A549 (cell line): ENCODE results near the gene DTWD2. TPM values are rescaled to one million over a fixed set of nuclear protein-coding genes. Genes with fewer than 3 reads are reported as not detected.

Experiments used
- ATAC-seq, 2 experiments: fragments of 200-7000 bp in 1 of 2; fragments of >200 bp in 1 of 2; cut with Nextera tagmentation in 1 of 2; cut with Tn5 transposase in 1 of 2; 3 replicates each; pipeline versions ENCODE4 v1.8.0 to v1.9.1; 2018 to 2020; ENCODE audit warnings: mild to moderate bottlenecking in 1 of 2, moderate library complexity in 1 of 2
- CTCF ChIA-PET: fragments of 300-600 bp; sonication (Branson Sonifier 250); formaldehyde crosslinking; extraction: SDS; loops from one replicate; lab custom pipeline; 2021; ENCODE audit warnings: antibody characterized with exemption, inconsistent platforms; lab: Yijun Ruan, JAX
- POLR2A ChIA-PET: fragments of 350-600 bp; formaldehyde crosslinking; extraction: SDS; loops from one replicate; lab custom pipeline; 2021; ENCODE audit warnings: antibody characterized with exemption, inconsistent platforms; lab: Yijun Ruan, JAX
- DNase-seq, 2 experiments: peaks; one replicate each; pipeline versions ENCODE4 v3.0.0 to v3.0.0-alpha.2; 2011 to 2016; ENCODE audit warnings: low read depth in 1 of 2, low spot score in 1 of 2
- FAIRE-seq: peaks from 2 replicates; lab custom pipeline; 2011; peaks lifted over from hg19 to GRCh38; lab: Jason Lieb, UNC
- H3K27ac ChIP-seq, 2 experiments: fragments of >200 bp; sonication (Bioruptor Twin); formaldehyde crosslinking; 3 replicates each; pipeline ENCODE4 v1.5.1; 2016 to 2017
- H3K4me1 ChIP-seq: fragments of >200 bp; sonication (Bioruptor Twin); formaldehyde crosslinking; 3 replicates; pipeline ENCODE4 v1.6.1; 2016
- H3K4me2 ChIP-seq: fragments of >200 bp; sonication (Bioruptor Twin); formaldehyde crosslinking; 3 replicates; pipeline ENCODE4 v1.6.1; 2016
- H3K4me3 ChIP-seq: fragments of >200 bp; sonication (Bioruptor Twin); formaldehyde crosslinking; 3 replicates; pipeline ENCODE4 v1.5.1; 2016
- H3K9me3 ChIP-seq: fragments of >200 bp; sonication (Bioruptor Twin); formaldehyde crosslinking; 3 replicates; pipeline ENCODE4 v1.6.1; 2016
- ATOH8 ChIP-seq: fragments of 250-450 bp; sonication (Bioruptor Pico); IDR thresholded peaks from 2 replicates; pipeline ENCODE4 v1.5.0; 2020; ENCODE audit warnings: low read depth, mild to moderate bottlenecking, moderate library complexity
- CBX2 ChIP-seq: fragments of 200-600 bp; sonication (generic); IDR thresholded peaks from 2 replicates; pipeline ENCODE4 v1.6.1; 2016; ENCODE audit warnings: low read depth, mild to moderate bottlenecking, borderline replicate concordance
- CHD2 ChIP-seq: fragments of 150-350 bp; IDR thresholded peaks from 2 replicates; pipeline ENCODE4 v1.6.1; 2014; ENCODE audit warnings: low read length; ENCODE audit not compliant: partially characterized antibody
- CHD4 ChIP-seq: fragments of 200-600 bp; sonication (generic); IDR thresholded peaks from 2 replicates; pipeline ENCODE4 v1.6.1; 2016; ENCODE audit warnings: antibody characterized with exemption, mild to moderate bottlenecking, borderline replicate concordance
- CTCF ChIP-seq: fragments of >200 bp; sonication (Bioruptor Twin); formaldehyde crosslinking; IDR thresholded peaks from 3 replicates; pipeline ENCODE4 v1.5.1; 2016
- E2F6 ChIP-seq: IDR thresholded peaks from 2 replicates; pipeline ENCODE4 v1.6.1; 2012; ENCODE audit warnings: low read depth, borderline replicate concordance
- ESRRA ChIP-seq: fragments of 150-350 bp; IDR thresholded peaks from 2 replicates; pipeline ENCODE4 v1.6.1; 2014; ENCODE audit warnings: mild to moderate bottlenecking, low read length, borderline replicate concordance
- FOSL2 ChIP-seq, 2 experiments: fragments of 450-650 bp in 1 of 2; fragments of >200 bp in 1 of 2; sonication (Bioruptor Twin) in 1 of 2; formaldehyde crosslinking; IDR thresholded peaks; 2 replicates each; pipeline versions ENCODE4 v1.5.0 to v1.6.1; 2016 to 2020; ENCODE audit warnings: mild to moderate bottlenecking in 1 of 2, moderate library complexity in 1 of 2
- FOXS1 ChIP-seq: fragments of 250-450 bp; sonication (Bioruptor Pico); IDR thresholded peaks from 2 replicates; pipeline ENCODE4 v1.5.0; 2020; ENCODE audit warnings: mild to moderate bottlenecking, moderate library complexity
- GATA3 ChIP-seq: IDR thresholded peaks from 2 replicates; pipeline ENCODE4 v1.6.1; 2012; ENCODE audit warnings: borderline replicate concordance
- HDAC2 ChIP-seq: fragments of 200-600 bp; sonication (generic); IDR thresholded peaks from 2 replicates; pipeline ENCODE4 v1.6.1; 2016
- HOXB13 ChIP-seq: fragments of 250-450 bp; sonication (Bioruptor Pico); IDR thresholded peaks from 2 replicates; pipeline ENCODE4 v1.5.0; 2020; ENCODE audit warnings: low read depth, mild to moderate bottlenecking, moderate library complexity
- HOXB5 ChIP-seq: fragments of 250-450 bp; sonication (Bioruptor Pico); IDR thresholded peaks from 2 replicates; pipeline ENCODE4 v1.5.0; 2020; ENCODE audit warnings: mild to moderate bottlenecking, moderate library complexity
- JUN ChIP-seq, 2 experiments: fragments of >200 bp; sonication (Bioruptor Twin); formaldehyde crosslinking; IDR thresholded peaks; 2 replicates in 1 of 2; 3 replicates in 1 of 2; pipeline ENCODE4 v1.6.1; 2016 to 2017
- KDM1A ChIP-seq: fragments of 200-600 bp; sonication (generic); IDR thresholded peaks from 2 replicates; pipeline ENCODE4 v1.6.1; 2016; ENCODE audit warnings: low read depth, mild to moderate bottlenecking
- MAFK ChIP-seq: fragments of 450-650 bp; IDR thresholded peaks from 2 replicates; pipeline ENCODE4 v1.6.1; 2014; ENCODE audit not compliant: partially characterized antibody
- NFE2L2 ChIP-seq: fragments of 150-350 bp; conservative IDR thresholded peaks from 2 replicates; pipeline ENCODE4 v1.6.1; 2014; ENCODE audit warnings: low read length
- PHF8 ChIP-seq: fragments of 200-600 bp; sonication (generic); IDR thresholded peaks from 2 replicates; pipeline ENCODE4 v1.6.1; 2016; ENCODE audit warnings: low read depth, mild to moderate bottlenecking, antibody characterized with exemption, moderate library complexity, borderline replicate concordance
- RFX5 ChIP-seq: fragments of 450-650 bp; IDR thresholded peaks from 2 replicates; pipeline ENCODE4 v1.7.1; 2014; ENCODE audit warnings: antibody characterized with exemption, mild to moderate bottlenecking, moderate library complexity
- SREBF2 ChIP-seq: fragments of 450-650 bp; IDR thresholded peaks from 2 replicates; pipeline ENCODE4 v1.6.1; 2014; ENCODE audit warnings: mild to moderate bottlenecking, moderate library complexity
- USF2 ChIP-seq: fragments of 450-650 bp; IDR thresholded peaks from 2 replicates; pipeline ENCODE4 v1.6.1; 2014; ENCODE audit warnings: antibody characterized with exemption
- WGBS: methylation state at CpG from one replicate; pipeline ENCODE4 v1.1.6; 2017; ENCODE audit errors: missing lambda C conversion rate; 5-methylcytosine and 5-hydroxymethylcytosine counted together
- polyA plus RNA-seq, 4 experiments: library from polyadenylated mRNA; depleted of rRNA in 3 of 4; stranded (reverse); fragments of >200 nt; fragmentation: RNase III in 1 of 4; extraction: RNeasy Plus Mini Kit Qiagen cat#74134 plus additional on column Dnase treatment in 1 of 4; gene quantifications; 2 replicates in 3 of 4; 3 replicates in 1 of 4; pipeline ENCODE4 v1.2.3, GENCODE V29; 2011 to 2017
- TF ChIP-seq, protein P1 (sequence below): fragments of >200 bp; sonication (Bioruptor Twin); formaldehyde crosslinking; IDR thresholded peaks from 2 replicates; pipeline ENCODE4 v1.6.1; 2016
- TF ChIP-seq, protein P2 (sequence below): fragments of 200-600 bp; sonication (generic); IDR thresholded peaks from 2 replicates; pipeline ENCODE4 v1.6.1; 2016; ENCODE audit warnings: antibody characterized with exemption, mild to moderate bottlenecking, moderate library complexity

Gene DTWD2
- polyA plus RNA-seq, 2 of the 4 experiments (the other 2 are of a cell fraction) = 3.7 to 4.8 TPM

GRCh38 chr5:118953652-118954005 is 34.7 kb downstream of the DTWD2 start:
- no peak for DNase-seq
- ChIA-PET POLR2A (no interaction called here), CTCF (interaction anchor here (2.7 kb wide), 1 partner anchor 34 kb away, joined by 9 read pairs; the partner anchor contains the start of gene DTWD2)
- H3K9me3 ChIP-seq = no peaks in the 10 kb centered on the region
- no peak; a peak in 1 of 6 replicates for ATAC-seq
- H3K4me3 ChIP-seq = no peak overlapping the region
- no peak for FAIRE-seq
- H3K4me2 ChIP-seq = no peak overlapping the region
- H3K27ac ChIP-seq = no peak overlapping the region
- H3K4me1 ChIP-seq = no peaks in the 10 kb centered on the region
- TF ChIP-seq MAFK = no peak
- TF ChIP-seq CBX2 = no peak
- TF ChIP-seq PHF8 = no peak
- TF ChIP-seq KDM1A = no peak
- TF ChIP-seq CTCF = no peak
- TF ChIP-seq USF2 = no peak
- TF ChIP-seq FOSL2 (IDR thresholded peaks at IDR 0.05) = no peak
- no peak for TF ChIP-seq FOSL2 (CRISPR knock-in tag; IDR thresholded peaks at IDR 0.05)
- TF ChIP-seq RFX5 = no peak
- no peak for TF ChIP-seq E2F6
- no peak for TF ChIP-seq SREBF2
- TF ChIP-seq HOXB5 (CRISPR knock-in tag) = no peak
- TF ChIP-seq, protein P1, sequence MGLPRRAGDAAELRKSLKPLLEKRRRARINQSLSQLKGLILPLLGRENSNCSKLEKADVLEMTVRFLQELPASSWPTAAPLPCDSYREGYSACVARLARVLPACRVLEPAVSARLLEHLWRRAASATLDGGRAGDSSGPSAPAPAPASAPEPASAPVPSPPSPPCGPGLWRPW = no peak
- no peak for TF ChIP-seq HOXB13 (CRISPR knock-in tag)
- TF ChIP-seq CHD2 = no peak
- TF ChIP-seq, protein P2, sequence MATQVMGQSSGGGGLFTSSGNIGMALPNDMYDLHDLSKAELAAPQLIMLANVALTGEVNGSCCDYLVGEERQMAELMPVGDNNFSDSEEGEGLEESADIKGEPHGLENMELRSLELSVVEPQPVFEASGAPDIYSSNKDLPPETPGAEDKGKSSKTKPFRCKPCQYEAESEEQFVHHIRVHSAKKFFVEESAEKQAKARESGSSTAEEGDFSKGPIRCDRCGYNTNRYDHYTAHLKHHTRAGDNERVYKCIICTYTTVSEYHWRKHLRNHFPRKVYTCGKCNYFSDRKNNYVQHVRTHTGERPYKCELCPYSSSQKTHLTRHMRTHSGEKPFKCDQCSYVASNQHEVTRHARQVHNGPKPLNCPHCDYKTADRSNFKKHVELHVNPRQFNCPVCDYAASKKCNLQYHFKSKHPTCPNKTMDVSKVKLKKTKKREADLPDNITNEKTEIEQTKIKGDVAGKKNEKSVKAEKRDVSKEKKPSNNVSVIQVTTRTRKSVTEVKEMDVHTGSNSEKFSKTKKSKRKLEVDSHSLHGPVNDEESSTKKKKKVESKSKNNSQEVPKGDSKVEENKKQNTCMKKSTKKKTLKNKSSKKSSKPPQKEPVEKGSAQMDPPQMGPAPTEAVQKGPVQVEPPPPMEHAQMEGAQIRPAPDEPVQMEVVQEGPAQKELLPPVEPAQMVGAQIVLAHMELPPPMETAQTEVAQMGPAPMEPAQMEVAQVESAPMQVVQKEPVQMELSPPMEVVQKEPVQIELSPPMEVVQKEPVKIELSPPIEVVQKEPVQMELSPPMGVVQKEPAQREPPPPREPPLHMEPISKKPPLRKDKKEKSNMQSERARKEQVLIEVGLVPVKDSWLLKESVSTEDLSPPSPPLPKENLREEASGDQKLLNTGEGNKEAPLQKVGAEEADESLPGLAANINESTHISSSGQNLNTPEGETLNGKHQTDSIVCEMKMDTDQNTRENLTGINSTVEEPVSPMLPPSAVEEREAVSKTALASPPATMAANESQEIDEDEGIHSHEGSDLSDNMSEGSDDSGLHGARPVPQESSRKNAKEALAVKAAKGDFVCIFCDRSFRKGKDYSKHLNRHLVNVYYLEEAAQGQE = no peak

GRCh38 chr5:118952992-118953651 is 35.2 kb downstream of the DTWD2 start:
- FAIRE-seq (no peak), DNase-seq (no peak), ATAC-seq (no peak)
- WGBS = 62% methylated on average over 2 of the region's 2 CpGs
- ChIA-PET CTCF (interaction anchor here (2.7 kb wide), 1 partner anchor 35 kb away, joined by 9 read pairs; the partner anchor contains the start of gene DTWD2), POLR2A (no interaction called here)
- H3K9me3 ChIP-seq = no peaks in the 10 kb centered on the region
- H3K4me1 ChIP-seq = no peaks in the 10 kb centered on the region
- no peak overlapping the region for H3K4me2 ChIP-seq
- H3K27ac ChIP-seq = no peak overlapping the region
- no peak overlapping the region for H3K4me3 ChIP-seq
- no peak for TF ChIP-seq NFE2L2
- no peak for TF ChIP-seq ESRRA
- no peak for TF ChIP-seq E2F6
- TF ChIP-seq CHD4 = no peak
- no peak for TF ChIP-seq CTCF
- no peak for TF ChIP-seq FOXS1 (CRISPR knock-in tag)
- TF ChIP-seq ATOH8 (CRISPR knock-in tag) = no peak
- no peak for TF ChIP-seq RFX5
- no peak for TF ChIP-seq GATA3
- TF ChIP-seq USF2 = no peak
- TF ChIP-seq JUN (IDR thresholded peaks at IDR 0.05) = no peak
- TF ChIP-seq MAFK = no peak
- TF ChIP-seq HDAC2 = no peak
